ENCODE measurements around the gene FKBP2.
A peak's percentile ranks its signal among the peaks of the same experiment; 100 is the strongest.

FKBP2 gene

DNA sequence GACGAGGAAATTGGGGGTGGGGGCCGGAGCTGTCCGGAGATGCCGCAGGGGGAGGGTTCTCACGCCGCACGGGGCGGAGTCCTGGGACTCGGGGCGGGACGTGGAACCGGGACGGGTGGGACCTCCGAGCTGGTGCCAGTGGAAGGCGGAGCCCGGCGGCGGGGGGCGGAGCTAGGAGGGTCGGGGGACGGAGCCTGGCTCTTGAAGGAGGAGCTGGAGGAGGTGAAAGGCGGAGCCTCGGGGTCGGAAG, 271 bp downstream of the FKBP2 start:
- no peaks in the 10 kb centered on the region for H3K27me3 ChIP-seq (ENCODE audit: insufficient read depth, poor library complexity, severe bottlenecking)
- H3K4me3 ChIP-seq (replicated peaks; ENCODE audit: insufficient read depth, low read length): peak overlapping the region; percentile 80
- peak overlapping the region; percentile 97 for H3K27ac ChIP-seq (replicated peaks)
- DNase-seq (ENCODE audit: low read depth in 1 of 2, low spot score in 1 of 2): peak; percentile 98 to 100
- TF ChIP-seq GABPA (IDR thresholded peaks at IDR 0.05; ENCODE audit: low read depth) (no peak), SPI1 (IDR thresholded peaks at IDR 0.05; ENCODE audit: borderline replicate concordance, low read depth) (no peak), CTCF (IDR thresholded peaks at IDR 0.05; ENCODE audit: insufficient read depth, low read length) (no peak), POLR2AphosphoS5 (IDR thresholded peaks at IDR 0.05; ENCODE audit: low read depth) (no peak), REST (IDR thresholded peaks at IDR 0.05; ENCODE audit: insufficient replicate concordance, low read depth) (no peak)

DNA sequence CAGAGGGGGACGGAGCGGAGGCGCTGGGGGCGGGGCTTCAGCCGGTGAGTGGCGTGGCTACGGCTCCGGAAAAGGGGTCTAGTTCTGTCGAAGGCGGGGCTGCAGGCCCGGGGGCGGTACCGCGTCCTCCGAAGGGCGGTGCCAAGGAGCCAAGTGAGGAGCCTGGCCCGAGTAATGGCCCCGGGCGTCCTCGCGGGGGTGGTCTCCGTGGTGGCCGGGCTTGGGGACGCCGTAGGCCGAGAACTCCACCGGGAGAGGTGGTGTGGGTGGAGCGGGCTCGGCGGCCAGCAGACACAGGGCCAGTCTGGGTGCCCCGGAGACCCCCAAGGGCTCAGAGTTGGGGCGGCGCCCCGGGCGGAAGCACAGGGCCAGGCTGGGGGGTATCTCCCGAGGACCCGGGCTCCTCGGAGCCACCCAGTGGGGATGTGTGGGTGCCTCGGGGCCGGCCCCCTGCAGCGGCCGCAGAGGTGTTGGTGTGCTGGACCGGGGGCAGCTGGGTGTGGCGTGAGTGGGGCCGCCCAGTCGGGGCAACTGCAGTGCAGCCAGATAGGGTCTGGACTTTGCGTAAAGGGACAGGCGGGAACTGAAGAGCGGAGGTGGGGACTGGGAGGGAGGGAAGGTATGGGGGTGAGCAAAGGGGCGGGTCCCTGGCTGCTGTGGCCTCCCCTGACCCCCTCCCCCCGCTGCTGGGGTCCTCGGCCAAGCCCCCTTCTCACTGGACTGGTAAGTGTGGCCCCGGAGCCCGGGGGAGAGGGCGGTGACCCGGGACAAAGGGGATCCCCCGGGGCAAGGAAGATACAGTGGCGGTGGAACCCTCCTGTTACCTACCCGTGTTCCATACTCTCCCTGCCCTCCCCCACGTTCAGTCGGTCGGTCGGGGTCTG, 838 bp downstream of the FKBP2 start:
- DNase-seq (ENCODE audit: low read depth in 1 of 2, low spot score in 1 of 2): peak in 1 of 2 experiments; percentile 39
- Histone ChIP-seq H3K4me3 (replicated peaks; ENCODE audit: insufficient read depth, low read length) (peak overlapping the region; percentile 80), H3K27me3 (ENCODE audit: insufficient read depth, poor library complexity, severe bottlenecking) (no peaks in the 10 kb centered on the region), H3K27ac (replicated peaks) (peak overlapping the region; percentile 97)
- TF ChIP-seq SPI1 (IDR thresholded peaks at IDR 0.05; ENCODE audit: borderline replicate concordance, low read depth) (no peak), GABPA (IDR thresholded peaks at IDR 0.05; ENCODE audit: low read depth) (0 out of 2 replicates have a peak, but pooled peaks have one; percentile 19)

DNA sequence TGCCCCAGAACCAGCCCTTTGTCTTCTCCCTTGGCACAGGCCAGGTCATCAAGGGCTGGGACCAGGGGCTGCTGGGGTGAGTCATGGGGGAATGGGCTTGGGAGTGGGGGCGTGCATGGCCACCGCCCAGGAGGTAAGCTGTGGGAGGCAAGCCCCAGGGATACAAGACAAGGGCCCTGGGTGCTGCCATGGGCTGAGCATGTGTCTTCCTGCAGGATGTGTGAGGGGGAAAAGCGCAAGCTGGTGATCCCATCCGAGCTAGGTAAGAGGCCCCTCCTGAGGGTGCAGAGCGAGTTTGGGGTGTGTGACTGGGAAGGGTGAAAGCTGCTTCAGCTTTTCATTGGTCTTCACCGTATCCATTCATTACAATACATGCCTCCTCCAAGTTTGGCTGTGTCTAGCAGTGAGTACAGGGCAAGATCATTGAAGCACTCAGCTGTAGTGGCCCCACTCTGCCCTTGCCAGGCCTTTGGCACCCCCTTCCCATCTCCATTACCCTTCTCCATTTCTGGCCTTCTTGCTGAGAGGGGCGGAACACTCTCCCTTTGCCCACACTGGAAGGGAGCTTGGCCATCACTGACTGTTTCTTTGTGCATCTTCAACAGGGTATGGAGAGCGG, 2.5 kb downstream of the FKBP2 start:
- TF ChIP-seq POLR2AphosphoS5 (IDR thresholded peaks at IDR 0.05; ENCODE audit: low read depth) (peak; percentile 61; the same call in 1 of the 2 replicates), SPI1 (IDR thresholded peaks at IDR 0.05; ENCODE audit: borderline replicate concordance, low read depth) (no peak), CTCF (IDR thresholded peaks at IDR 0.05; ENCODE audit: insufficient read depth, low read length) (no peak)
- no peaks in the 10 kb centered on the region for H3K27me3 ChIP-seq (ENCODE audit: insufficient read depth, poor library complexity, severe bottlenecking)
- no peak overlapping the region for H3K27ac ChIP-seq (replicated peaks)
- DNase-seq (ENCODE audit: low read depth in 1 of 2, low spot score in 1 of 2): no peak
- no peak overlapping the region for H3K4me3 ChIP-seq (replicated peaks; ENCODE audit: insufficient read depth, low read length)

- DNase-seq (ENCODE audit: low read depth in 1 of 2, low spot score in 1 of 2): no peak
- no peak overlapping the region for H3K4me3 ChIP-seq (replicated peaks; ENCODE audit: insufficient read depth, low read length)
- TF ChIP-seq REST (IDR thresholded peaks at IDR 0.05; ENCODE audit: insufficient replicate concordance, low read depth) (no peak), CTCF (IDR thresholded peaks at IDR 0.05; ENCODE audit: insufficient read depth, low read length) (no peak), SPI1 (IDR thresholded peaks at IDR 0.05; ENCODE audit: borderline replicate concordance, low read depth) (no peak), POLR2AphosphoS5 (IDR thresholded peaks at IDR 0.05; ENCODE audit: low read depth) (no peak; the same call in 1 of the 2 replicates), GABPA (IDR thresholded peaks at IDR 0.05; ENCODE audit: low read depth) (no peak)
- H3K27ac ChIP-seq (replicated peaks): no peak overlapping the region
- H3K27me3 ChIP-seq (ENCODE audit: insufficient read depth, poor library complexity, severe bottlenecking): no peaks in the 10 kb centered on the region
Observed at GRCh38 chr11:64244107-64244506, 3.2 kb downstream of the FKBP2 start.
